HG02943 (cell line): ENCODE data around the gene TEX38.
"Not testable (repeated sequence)": the region's sequence is repeated elsewhere in the genome, so short reads cannot be mapped to it uniquely, and the experiment has no call there.

ENCODE experiments used
- ATAC-seq: cut with Tn5 transposase; IDR thresholded peaks from one replicate; pipeline ENCODE4 v1.9.1; 2021; ENCODE audit warnings: mild to moderate bottlenecking, low read depth, moderate library complexity; ENCODE audit not compliant: unreplicated experiment

Gene TEX38

DNA sequence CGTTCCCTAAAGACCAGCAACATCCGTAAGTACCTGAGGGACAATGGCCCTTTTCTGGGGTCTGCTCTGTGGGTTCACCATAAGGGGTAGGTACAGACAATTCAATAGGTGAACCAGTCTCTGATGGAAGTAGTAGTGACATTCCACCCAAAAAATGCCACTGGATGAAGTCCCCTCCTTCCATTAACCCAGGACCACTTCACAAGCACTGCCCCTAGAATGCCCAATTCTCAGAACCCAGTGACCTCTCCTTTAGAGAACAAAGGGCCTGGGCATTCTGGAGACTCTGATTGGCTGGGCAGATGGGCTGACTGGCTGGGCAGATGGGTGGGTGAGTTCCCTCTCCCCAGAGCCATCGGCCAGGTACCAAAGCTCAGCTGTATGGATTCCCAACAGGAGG is at the start of gene TEX38:
Gene TEX38 (plus strand): TSS at position 301 of the 400 bp plus-strand sequence. CDS start 81 bp downstream, at position 382.
- ATAC-seq = no peak

DNA sequence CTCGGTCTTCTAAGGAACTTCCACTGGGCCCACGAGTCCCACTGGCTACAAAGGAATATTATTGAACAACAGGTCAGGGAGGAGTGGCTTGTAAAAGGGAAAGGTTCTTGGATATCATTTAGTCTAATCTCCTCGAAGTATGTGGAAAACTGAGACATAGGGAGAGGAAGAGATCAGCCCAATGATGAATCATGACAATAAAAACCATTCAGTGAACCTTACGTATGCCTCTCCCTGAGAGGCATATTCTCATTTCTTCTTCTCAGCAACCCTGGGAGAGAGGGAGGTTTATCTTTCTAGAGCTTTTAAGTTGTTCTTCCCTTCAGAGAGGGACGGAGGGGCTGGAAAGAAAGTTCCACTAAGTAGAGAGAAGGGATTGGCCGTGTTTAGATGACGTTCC is 49.7 kb upstream of the TEX38 start:
- no peak for ATAC-seq

DNA sequence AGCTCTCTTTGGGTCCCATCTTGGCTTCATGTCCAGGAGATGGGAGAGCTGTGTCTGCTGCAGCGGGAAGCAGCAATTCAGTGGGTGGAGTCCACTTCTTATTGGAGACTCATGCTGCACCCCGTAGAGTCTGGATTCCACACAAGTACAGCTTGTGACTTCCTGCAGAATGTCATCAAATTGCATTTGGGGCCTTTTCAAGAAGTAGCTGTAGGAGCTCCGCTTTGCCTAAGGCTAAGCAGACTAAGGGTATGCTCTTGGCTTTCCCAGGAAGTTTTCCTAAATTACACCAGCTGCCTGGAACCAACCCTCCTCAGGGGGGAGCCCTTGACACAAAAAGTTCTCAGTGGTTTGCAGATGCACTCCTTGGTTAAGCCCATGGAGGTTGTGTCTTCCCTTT is 49.3 kb upstream of the TEX38 start:
- no peak for ATAC-seq

DNA sequence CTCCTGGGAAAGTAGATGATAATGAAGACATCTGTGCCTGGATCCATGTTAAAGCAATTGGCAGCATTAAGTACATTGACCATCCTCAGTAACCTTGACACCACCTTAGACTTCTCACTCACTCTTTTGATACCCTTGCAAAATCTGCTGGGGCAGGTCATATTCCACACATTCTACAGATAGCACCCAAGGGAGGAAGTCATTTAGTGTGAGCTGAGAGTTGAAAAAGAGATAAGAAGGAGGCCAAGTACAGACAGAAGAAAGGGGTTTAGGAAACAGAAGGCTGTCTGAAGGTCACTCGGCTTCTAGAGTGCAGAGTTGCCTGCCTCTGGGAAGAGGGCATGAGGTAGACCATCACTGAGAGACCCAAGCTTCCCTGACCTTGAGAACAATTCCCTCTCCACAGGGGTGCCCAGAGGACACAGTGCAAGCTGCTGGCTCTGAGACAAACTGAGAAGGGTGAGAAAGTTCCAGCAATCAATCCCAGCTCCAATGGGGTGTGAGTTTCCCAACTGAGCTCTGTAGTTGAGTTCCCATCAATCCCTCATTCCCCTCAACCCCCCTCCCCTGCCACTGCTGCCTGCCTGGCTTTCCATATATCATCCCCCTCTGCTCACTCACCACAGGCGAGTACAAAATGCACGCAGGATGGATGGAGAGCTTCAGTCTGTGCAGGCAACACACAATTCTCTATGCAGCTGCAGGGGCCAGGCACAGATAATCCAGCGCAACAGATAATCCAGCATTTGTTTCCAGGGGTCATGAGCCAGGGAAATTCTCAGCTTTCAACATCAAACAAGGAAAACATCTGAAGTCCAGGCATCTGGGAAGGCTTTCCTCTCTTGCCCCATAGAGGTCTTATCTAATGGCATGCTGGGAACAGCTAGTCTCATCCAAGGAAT is 47.7 kb upstream of the TEX38 start:
- ATAC-seq = no peak

DNA sequence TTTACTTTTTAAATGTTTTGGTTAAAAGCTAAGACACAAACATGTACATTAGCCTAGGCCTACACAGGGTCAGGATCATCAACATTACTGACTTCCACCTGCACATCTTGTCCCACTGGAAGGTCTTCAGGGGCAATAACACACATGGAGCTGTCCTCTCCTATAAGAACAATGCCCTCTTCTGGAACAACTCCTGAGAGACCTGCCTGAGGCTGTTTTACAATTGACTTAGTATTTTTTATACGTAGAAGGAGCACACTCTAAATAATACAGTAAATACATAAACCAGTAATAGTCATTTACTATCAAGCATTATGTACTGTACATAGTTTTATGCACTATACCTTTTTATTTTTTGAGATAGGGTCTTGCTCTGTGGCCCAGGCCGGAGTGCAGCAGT is 40.9 kb upstream of the TEX38 start:
- no peak for ATAC-seq

DNA sequence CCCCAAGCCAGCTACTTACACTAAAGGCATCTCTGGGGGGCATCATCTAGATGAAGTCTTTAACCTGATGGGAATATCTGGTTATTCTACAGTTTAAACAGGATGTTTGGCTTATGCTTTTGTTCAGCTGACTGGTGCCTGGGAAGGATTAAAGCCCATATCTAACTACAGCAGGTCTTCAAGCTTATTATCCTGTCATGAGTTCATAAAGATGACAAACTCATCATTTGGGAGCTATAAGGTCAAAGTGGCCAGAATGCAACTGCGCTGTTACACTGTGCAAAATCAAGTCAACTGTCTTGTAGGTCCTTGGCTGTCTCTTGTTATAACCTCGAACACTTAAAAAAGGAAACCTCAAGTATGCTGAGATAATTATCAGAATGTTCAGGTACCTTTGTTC is 36.4 kb upstream of the TEX38 start:
- ATAC-seq = no peak

DNA sequence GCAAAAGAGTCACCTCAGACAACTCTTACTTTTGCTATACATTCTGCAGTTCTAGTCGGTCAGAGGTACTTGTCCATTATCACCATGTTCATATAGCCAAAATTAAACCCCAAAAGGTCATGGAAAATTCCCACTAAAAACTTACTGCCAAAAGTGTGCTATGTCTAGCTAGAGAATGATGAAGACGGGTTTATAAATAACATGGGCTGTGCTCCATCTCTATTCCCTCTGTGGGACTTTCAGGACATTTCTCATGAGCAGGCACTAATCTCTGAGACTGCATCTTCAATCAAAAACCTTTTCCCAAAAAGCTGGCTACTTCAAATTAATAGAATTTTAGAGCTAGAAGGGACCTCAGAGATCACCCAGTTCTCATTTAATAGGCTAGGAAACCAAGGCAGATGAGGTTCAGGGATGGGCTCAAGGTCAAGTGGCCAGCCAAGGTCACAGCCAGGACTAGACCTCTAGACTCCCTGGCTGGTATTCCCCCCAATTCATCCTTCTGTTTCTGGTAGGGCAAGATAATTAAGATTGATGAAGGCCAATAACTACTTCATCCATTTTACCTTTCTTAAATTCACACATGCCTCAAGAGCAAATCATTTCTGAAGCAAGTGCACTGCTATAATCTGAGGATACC is 34.1 kb upstream of the TEX38 start:
- no peak for ATAC-seq

DNA sequence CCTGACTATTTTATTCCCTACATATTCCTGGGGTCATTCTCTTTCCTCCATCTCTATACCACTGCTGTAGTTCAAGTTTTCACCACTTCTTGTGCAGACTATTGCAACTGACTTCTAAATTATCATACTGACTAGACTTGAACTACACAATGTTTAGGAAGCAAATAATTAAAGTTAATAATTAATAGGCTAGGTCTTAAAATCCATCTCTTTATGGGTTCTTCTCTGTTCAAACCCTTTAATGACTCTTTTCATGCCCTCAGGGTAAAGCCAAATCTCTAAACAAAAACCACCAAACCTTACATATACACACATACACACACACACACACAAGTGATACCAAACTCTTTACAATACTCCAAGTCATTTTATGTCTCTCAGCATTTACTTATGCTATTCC is 32.7 kb upstream of the TEX38 start:
- no peak for ATAC-seq

DNA sequence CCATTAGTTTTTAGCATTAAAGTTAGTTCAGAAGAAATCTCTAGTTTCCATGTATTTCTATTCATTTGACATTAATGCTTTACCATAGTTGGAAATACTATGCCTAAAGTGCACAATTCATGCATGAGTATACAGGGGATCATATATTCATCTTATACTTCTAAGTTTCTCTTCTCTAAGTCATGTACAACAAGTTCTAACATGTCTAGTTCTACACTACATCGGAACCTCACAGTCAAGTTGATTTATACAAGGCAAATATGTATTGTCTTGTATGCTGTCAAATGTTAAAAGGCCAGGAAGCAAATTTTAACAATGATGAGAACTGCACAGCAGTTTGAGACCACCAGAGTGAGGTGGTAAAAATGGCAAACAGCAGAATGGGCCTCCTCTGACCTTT is 32.1 kb upstream of the TEX38 start:
- no peak for ATAC-seq

DNA sequence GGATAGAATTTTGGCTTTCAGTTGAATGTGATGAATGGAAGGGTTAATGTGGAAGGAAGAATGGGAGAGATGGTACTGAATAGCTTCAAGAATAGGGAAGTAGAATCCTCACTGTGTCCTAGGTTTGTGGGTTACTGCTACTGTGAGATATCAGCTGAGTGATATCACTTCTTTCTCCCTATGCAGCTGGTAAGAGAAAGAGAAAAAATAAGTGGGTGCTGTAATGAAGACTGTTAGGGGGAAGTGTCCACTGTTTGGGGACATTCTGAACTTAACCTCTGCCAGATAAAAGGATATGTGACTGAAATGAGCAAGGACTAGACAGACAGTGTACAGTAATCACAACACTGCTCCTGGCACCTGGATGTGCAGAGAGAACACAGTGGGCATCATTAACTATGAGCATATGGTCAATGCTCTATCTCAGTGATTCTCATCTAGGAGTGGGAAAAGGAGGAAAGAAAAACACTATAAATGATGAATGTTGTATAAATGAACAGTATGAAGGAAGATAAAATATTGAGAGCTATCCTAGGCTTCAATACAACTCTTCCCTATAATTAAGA is 29.5 kb upstream of the TEX38 start:
- ATAC-seq = no peak

DNA sequence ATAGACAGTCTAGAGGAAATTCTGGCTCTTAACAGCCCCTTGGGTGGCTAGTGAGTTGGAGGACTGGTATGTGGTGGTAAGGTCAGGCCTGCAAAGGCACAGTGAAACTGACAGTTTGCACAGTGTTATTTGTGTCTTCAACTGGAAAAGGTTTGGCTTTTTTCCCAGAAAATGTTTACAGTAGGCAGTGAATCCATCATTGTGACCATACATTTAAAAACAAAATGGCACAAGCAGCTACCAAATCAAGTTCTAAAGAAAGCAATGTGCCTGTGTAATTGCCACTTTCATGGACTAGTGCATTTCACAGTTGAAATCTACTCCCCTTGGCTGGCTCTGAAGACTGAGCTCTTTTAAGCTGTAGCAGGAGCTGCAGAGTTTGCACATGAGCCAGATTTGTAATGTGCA is 28.3 kb upstream of the TEX38 start:
- no peak for ATAC-seq

DNA sequence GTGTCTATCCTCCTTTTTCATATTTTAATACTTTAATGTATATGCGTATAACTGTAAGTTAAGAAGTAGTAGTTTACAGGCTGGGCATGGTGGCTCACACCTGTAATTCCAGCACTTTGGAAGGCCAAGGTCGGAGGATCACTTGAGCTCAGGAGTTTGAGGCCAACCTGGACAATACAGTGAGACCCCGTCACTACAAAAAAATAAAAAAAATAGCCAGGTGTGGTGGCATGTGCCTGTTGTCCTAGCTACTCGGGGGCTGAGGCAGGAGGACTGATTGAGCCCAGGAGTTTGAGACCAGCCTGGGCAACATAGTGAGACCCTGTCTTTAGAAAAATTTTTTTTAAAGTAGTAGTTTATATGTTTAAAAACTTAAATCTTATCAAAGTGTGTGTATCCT is 25.8 kb upstream of the TEX38 start:
- ATAC-seq = no peak

DNA sequence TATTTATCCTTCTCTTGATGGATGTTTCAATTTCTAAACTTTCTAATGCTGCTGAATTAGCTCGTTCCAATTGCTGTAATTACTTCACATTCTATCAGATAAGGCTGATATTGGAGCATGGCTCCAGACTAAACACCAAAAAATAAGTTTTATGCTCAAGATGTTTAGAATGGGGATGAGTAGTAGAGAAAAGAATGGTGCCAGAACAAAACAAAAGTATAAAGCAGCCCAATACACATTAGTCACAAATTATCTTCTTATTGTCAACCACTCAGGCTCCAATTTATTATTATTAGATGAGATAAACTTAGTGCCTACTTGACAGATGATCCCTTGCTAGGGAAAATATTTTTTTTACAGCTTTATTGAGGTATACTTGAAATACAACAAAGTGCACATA is 25.3 kb upstream of the TEX38 start:
- ATAC-seq = no peak

DNA sequence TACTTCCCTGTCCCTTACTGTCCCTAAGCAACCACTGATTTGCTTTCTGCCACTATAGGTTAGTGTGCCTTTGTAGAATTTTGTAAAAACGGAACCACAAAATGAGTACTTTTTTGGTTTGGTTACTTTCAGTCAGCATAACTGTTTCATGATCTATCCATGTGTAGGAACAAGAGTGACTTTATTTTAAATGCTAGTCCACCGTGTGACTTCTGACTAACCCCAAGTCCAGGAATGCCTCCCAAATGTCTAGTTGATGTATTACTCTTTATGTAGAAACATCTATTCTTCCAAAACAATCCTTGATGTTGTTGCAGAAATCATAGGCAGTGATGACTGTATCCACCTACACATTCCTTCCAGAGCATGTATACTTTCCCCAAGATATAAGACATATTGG is 24.8 kb upstream of the TEX38 start:
- no peak for ATAC-seq

DNA sequence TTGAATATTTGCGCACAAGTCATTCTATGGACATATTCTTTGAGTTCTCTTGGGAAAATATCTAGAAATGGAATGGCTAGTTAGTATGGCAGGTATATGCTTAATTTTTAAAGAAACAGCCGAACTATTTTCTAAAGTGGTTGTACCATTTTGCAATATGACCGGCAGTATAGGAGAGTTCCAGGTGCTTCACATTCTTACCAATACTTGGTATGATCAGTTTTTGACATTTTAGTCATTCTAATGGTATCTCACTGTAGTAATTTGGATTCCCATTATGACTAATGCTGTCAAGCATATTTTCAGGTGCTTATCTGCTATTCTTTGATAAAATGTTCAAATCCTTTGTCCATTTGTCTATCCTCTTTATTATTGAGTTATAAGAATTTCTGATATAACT is 24.0 kb upstream of the TEX38 start:
- ATAC-seq = no peak

DNA sequence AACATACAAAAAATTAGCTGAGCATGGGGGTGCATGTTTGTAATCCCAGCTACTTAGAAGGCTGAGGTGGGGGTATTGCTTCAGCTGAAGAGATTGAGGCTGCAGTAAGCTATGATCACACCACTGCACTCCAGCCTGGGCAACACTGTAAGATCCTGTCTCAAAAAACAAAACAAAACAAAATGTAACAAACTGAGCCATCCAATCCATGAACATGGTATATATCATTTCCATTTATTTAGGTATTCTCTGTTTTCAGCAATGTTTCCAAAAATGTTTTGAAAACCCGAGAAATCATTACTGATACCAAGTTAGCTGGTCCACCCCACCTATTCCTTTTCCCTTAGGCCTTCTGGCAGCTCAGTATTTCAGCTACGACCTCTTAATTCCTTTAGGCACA is 21.9 kb upstream of the TEX38 start:
- ATAC-seq = no peak

DNA sequence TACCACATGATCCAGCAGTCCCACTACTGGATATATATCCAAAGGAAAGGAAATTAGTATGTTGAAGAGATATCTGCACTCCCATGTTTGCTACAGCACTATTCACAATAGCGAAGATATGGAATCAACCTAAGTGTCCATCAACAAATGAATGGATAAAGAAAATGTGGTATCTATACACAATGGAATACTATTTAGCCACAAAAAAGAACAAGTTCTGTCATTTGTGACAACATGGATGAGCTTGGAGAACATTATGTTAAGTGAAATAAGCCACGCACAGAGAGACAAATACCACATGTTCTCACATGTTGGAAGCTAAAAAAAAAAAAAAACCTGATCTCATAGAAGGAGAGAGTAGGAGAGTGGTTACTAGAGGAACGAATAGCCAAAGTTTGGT is 21.2 kb upstream of the TEX38 start:
- ATAC-seq = no peak

DNA sequence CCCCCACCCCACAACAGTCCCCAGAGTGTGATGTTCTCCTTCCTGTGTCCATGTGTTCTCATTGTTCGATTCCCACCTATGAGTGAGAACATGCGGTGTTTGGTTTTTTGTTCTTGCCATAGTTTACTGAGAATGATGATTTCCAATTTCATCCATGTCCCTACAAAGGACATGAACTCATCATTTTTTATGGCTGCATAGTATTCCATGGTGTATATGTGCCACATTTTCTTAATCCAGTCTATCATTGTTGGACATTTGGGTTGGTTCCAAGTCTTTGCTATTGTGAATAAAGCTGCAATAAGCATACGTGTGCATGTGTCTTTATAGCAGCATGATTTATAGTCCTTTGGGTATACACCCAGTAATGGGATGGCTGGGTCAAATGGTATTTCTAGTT is 20.5 kb upstream of the TEX38 start:
- not testable (repeated sequence) for ATAC-seq

DNA sequence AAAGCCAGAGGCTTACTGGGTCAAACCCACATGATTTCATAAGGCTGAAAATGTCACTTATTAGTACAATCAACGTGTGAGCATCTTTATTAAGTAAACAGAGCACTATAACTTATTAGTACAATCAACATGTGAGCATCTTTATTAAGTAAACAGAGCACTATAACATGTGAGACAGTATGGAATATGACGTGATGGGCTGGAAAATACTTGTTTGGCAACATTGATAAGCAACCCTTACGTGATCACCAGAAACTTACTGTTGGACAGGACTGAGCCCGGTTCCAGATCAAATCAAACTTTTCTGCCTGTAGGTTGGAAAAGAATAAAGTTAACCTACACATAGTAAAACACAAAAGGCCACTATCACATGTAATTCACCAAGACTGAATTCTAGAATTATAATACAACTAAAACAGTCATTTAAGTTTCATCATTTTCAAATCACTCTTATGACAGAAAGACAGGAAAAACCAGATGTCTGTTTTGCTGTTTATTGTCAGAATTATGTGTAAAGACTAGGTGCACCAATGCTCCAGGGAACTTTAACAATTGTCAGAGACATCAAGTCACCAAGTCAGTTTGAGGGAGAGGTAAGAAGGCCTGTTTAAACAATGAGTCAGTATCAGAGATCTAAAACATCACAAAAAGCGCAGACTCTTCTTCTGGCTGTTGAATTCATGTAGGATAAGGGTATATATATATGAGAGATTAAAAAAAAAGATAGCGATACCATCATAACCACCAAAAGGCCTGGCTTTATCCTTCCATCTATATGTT is 19.1 kb upstream of the TEX38 start:
- ATAC-seq = no peak

DNA sequence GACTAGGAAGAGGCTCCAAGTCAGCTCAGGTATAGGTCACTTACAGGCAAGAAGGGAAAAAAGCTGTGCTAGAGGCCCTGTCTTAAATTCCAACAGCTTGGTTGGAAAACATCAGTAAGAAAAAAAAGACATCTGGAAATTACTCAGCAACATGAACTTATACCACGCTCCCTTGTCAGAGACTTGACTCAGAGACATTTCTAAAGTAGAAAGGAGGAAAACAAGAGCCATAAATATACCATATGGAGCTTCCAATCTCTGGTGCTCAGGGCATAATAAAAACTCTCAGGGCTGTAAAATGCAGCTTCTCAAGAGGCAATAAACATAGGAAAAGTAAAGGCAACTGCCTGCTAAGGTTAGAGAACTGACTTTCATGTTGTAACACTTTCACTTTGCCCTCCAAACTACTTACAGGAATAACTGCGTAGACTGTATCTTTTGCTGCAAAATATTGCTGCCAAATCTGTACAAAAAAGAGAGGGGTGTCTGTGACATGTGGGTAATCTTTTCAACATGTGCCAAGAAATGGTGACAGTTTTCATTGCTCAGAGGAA is 18.2 kb upstream of the TEX38 start:
- no peak for ATAC-seq

DNA sequence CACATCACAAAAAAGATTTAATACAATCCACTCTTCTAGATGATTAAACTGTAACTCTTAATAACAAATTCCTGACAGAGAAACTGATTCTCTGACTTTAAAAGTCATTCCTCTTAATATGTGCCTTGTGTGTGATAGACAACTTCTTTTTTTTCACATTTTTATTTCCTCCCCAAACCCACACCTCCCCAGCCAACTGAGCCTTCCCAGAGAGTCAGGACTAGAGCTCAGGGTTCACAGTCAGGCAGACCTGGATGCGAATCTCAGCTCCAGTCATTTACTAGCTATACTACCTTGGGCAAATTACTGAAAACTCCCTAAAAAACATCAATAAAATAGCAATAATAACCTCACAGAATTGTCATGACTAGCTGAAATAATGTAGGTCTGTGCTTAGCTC is 17.6 kb upstream of the TEX38 start:
- no peak for ATAC-seq
